ENCODE measurements around the gene SPTAN1.
"Not testable (repeated sequence)": the region's sequence is repeated elsewhere in the genome, so short reads cannot be mapped to it uniquely, and the experiment has no call there.

Gene SPTAN1

GRCh38 chr9:128640603-128641002 lies 88.2 kb downstream of the SPTAN1 start:
- H3K4me3 ChIP-seq (ENCODE audit: low read depth, low read length): no peak overlapping the region
- DNase-seq (ENCODE audit: low read depth): no peak
- TF ChIP-seq CTCF (IDR thresholded peaks at IDR 0.05; ENCODE audit: control insufficient read depth, extremely low read depth, insufficient read depth): no peak

- no peak overlapping the region for H3K4me3 ChIP-seq (ENCODE audit: low read depth, low read length)
- DNase-seq (ENCODE audit: low read depth): no peak
- TF ChIP-seq CTCF (IDR thresholded peaks at IDR 0.05; ENCODE audit: control insufficient read depth, extremely low read depth, insufficient read depth): no peak
Measured at GRCh38 chr9:128642675-128643245, 90.4 kb downstream of the SPTAN1 start.

- H3K4me3 ChIP-seq (ENCODE audit: low read depth, low read length): no peak overlapping the region
- no peak for TF ChIP-seq CTCF (IDR thresholded peaks at IDR 0.05; ENCODE audit: control insufficient read depth, extremely low read depth, insufficient read depth)
- no peak for DNase-seq (ENCODE audit: low read depth)
Measured at GRCh38 chr9:128643519-128644300, 91.3 kb downstream of the SPTAN1 start.

GRCh38 chr9:128648206-128648605 lies 95.8 kb downstream of the SPTAN1 start:
- not testable (repeated sequence) for DNase-seq (ENCODE audit: low read depth)

GRCh38 chr9:128651798-128652197 lies 99.4 kb downstream of the SPTAN1 start:
- TF ChIP-seq CTCF (IDR thresholded peaks at IDR 0.05; ENCODE audit: control insufficient read depth, extremely low read depth, insufficient read depth): no peak
- H3K4me3 ChIP-seq (ENCODE audit: low read depth, low read length): no peak overlapping the region
- no peak for DNase-seq (ENCODE audit: low read depth)

More at GRCh38 chr9:128648206-128648605, 95.8 kb downstream of the SPTAN1 start:
- peak; percentile 13; the same call in 1 of the 2 replicates for TF ChIP-seq CTCF (IDR thresholded peaks at IDR 0.05; ENCODE audit: control insufficient read depth, extremely low read depth, insufficient read depth)
- not testable (repeated sequence) for H3K4me3 ChIP-seq (ENCODE audit: low read depth, low read length)

GRCh38 chr9:128653908-128654307 lies 101.5 kb downstream of the SPTAN1 start:
- TF ChIP-seq CTCF (IDR thresholded peaks at IDR 0.05; ENCODE audit: control insufficient read depth, extremely low read depth, insufficient read depth): no peak
- H3K4me3 ChIP-seq (ENCODE audit: low read depth, low read length): no peak overlapping the region
- DNase-seq (ENCODE audit: low read depth): no peak

All from LNCaP clone FGC (cell line).